HL-60 (cell line): Measurements from ENCODE around the gene CHN1.

Source experiments
- DNase-seq, 2 experiments: peaks; one replicate each; pipeline ENCODE4 v3.0.0-alpha.2; 2010 to 2020; ENCODE audit warnings: low read depth in 1 of 2, low spot score in 1 of 2
- H3K27ac ChIP-seq: fragments of 250-450 bp; sonication (Bioruptor Pico); replicated peaks from 2 replicates; pipeline ENCODE4 v1.5.1; 2020; ENCODE audit warnings: mild to moderate bottlenecking, moderate library complexity
- H3K27me3 ChIP-seq: fragments of 250-450 bp; sonication (Bioruptor Pico); 2 replicates; pipeline ENCODE4 v1.5.1; 2021; ENCODE audit warnings: mild to moderate bottlenecking, moderate library complexity; ENCODE audit not compliant: insufficient read depth, poor library complexity, severe bottlenecking
- H3K4me3 ChIP-seq: replicated peaks from 2 replicates; pipeline ENCODE4 v1.5.1; 2011; ENCODE audit warnings: mild to moderate bottlenecking, control low read depth, low read length; ENCODE audit not compliant: insufficient read depth
- GABPA ChIP-seq: IDR thresholded peaks from 2 replicates; pipeline ENCODE4 v1.6.1; 2012; ENCODE audit warnings: low read depth
- POLR2AphosphoS5 ChIP-seq: IDR thresholded peaks from 2 replicates; pipeline ENCODE4 v1.6.1; 2012; ENCODE audit warnings: low read depth
- SPI1 ChIP-seq: IDR thresholded peaks from 2 replicates; pipeline ENCODE4 v1.6.1; 2012; ENCODE audit warnings: low read depth, mild to moderate bottlenecking, borderline replicate concordance
- TF ChIP-seq, protein P1 (sequence below): IDR thresholded peaks from 2 replicates; pipeline ENCODE4 v1.6.1; 2012; ENCODE audit warnings: low read depth; ENCODE audit not compliant: insufficient replicate concordance
- TF ChIP-seq, protein P2 (sequence below): IDR thresholded peaks from one replicate; pipeline ENCODE4 v1.5.1; 2011; ENCODE audit warnings: low read length, control low read depth, inconsistent platforms; ENCODE audit not compliant: insufficient read depth

CHN1 gene

DNA sequence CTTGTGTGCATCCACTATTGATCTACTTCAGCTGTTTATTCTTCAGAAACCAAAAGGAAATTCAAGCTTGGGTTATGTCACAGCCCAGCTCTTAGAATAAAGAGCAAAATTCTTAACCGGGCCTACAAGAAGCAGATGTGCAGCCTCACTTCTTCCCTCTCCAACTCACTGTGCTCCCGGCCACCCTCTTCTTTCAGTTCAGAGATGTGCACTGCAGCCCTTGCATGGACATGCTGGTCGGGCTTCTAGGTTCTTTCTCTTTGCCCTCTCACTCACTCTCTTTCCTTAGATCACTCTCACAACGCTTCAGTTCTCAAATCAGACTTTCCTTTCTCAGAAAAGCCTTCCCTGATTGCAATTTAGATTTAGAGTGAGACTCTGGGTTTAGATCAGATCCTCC lies 104.1 kb downstream of the CHN1 start:
- Histone ChIP-seq H3K4me3 (no peak overlapping the region), H3K27ac (no peak overlapping the region), H3K27me3 (no peaks in the 10 kb centered on the region)
- no peak for DNase-seq
- TF ChIP-seq, protein P1, sequence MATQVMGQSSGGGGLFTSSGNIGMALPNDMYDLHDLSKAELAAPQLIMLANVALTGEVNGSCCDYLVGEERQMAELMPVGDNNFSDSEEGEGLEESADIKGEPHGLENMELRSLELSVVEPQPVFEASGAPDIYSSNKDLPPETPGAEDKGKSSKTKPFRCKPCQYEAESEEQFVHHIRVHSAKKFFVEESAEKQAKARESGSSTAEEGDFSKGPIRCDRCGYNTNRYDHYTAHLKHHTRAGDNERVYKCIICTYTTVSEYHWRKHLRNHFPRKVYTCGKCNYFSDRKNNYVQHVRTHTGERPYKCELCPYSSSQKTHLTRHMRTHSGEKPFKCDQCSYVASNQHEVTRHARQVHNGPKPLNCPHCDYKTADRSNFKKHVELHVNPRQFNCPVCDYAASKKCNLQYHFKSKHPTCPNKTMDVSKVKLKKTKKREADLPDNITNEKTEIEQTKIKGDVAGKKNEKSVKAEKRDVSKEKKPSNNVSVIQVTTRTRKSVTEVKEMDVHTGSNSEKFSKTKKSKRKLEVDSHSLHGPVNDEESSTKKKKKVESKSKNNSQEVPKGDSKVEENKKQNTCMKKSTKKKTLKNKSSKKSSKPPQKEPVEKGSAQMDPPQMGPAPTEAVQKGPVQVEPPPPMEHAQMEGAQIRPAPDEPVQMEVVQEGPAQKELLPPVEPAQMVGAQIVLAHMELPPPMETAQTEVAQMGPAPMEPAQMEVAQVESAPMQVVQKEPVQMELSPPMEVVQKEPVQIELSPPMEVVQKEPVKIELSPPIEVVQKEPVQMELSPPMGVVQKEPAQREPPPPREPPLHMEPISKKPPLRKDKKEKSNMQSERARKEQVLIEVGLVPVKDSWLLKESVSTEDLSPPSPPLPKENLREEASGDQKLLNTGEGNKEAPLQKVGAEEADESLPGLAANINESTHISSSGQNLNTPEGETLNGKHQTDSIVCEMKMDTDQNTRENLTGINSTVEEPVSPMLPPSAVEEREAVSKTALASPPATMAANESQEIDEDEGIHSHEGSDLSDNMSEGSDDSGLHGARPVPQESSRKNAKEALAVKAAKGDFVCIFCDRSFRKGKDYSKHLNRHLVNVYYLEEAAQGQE, result no peak
- TF ChIP-seq POLR2AphosphoS5 (no peak), GABPA (no peak), SPI1 (no peak)
- TF ChIP-seq, protein P2, sequence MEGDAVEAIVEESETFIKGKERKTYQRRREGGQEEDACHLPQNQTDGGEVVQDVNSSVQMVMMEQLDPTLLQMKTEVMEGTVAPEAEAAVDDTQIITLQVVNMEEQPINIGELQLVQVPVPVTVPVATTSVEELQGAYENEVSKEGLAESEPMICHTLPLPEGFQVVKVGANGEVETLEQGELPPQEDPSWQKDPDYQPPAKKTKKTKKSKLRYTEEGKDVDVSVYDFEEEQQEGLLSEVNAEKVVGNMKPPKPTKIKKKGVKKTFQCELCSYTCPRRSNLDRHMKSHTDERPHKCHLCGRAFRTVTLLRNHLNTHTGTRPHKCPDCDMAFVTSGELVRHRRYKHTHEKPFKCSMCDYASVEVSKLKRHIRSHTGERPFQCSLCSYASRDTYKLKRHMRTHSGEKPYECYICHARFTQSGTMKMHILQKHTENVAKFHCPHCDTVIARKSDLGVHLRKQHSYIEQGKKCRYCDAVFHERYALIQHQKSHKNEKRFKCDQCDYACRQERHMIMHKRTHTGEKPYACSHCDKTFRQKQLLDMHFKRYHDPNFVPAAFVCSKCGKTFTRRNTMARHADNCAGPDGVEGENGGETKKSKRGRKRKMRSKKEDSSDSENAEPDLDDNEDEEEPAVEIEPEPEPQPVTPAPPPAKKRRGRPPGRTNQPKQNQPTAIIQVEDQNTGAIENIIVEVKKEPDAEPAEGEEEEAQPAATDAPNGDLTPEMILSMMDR, result no peak

DNA sequence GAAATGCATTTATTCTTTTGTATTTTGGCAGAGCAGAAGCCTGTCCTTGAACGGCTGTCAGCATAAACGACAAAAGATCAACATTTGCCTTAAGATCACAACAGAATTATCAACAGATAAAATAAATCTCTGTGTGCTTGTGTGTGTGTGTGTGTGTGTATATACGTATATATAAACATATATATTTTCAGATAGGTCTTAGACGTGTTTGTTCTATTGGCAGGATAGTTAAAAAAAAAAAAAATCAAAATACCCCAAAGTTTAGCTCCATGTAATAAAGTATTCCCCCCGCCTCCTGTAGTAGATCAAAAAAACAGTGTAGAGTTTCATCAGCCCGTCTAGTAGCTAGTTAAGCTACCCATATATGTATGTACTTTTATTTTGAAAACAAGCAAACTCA lies 107.9 kb downstream of the CHN1 start:
- no peak for DNase-seq
- no peak overlapping the region for H3K4me3 ChIP-seq
- TF ChIP-seq, protein P1, result no peak
- TF ChIP-seq SPI1, result no peak
- no peak overlapping the region for H3K27ac ChIP-seq
- H3K27me3 ChIP-seq, result peaks cover 8% of the 10 kb centered on the region

DNA sequence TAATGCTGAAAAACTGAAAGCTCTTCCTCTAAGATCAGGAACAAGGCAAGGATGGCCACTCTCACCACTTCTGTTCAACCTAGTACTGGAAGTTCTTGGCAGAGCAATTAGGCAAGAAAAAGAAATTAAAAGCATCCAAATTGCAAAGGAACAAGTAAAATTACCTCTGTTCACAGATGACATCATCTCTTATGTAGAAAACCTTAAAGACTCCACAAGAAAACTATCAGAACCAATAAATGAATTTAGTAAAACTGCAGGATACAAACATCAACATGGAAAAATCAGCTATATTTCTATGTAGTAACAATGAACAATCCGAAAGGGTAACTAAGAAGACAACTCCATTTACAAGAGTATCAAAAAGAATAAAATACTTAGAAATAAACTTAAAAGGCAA lies 112.2 kb downstream of the CHN1 start:
- TF ChIP-seq POLR2AphosphoS5 (no peak), SPI1 (no peak), GABPA (no peak)
- TF ChIP-seq, protein P2, result no peak
- TF ChIP-seq, protein P1, result no peak
- DNase-seq, result no peak
- Histone ChIP-seq H3K27ac (no peak overlapping the region), H3K27me3 (peaks cover 8% of the 10 kb centered on the region), H3K4me3 (no peak overlapping the region)

DNA sequence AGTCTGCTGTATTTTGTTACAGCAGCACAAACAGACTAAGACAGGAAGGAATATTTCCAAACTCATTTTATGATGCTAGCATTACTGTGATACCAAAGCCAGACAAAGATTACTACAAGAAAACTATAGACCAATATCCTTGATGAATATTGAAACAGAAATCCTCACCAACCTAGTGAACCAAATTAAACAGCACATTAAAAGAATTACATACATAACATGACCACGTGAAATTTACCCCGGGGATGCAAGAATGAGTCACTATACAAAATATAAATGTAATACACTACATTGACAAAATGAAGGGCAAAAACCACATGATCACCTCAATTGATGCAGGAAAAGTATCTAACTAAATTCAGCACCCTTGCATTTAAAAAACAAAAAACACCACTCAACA lies 112.6 kb downstream of the CHN1 start:
- DNase-seq, result no peak
- TF ChIP-seq GABPA (no peak), POLR2AphosphoS5 (no peak), SPI1 (no peak)
- TF ChIP-seq, protein P2, result no peak
- TF ChIP-seq, protein P1, result no peak
- no peak overlapping the region for H3K4me3 ChIP-seq
- H3K27ac ChIP-seq, result no peak overlapping the region
- H3K27me3 ChIP-seq, result peaks cover 8% of the 10 kb centered on the region
